NCI-H1092 treated with DMSO at 0.1 percent for 48 hours (cell line): ENCODE data around the gene DIO3.
"Not testable (repeated sequence)": the region's sequence is repeated elsewhere in the genome, so short reads cannot be mapped to it uniquely, and the experiment has no call there.

Experiments
- DNase-seq: peaks from one replicate; lab custom pipeline; 2025; lab: John Stamatoyannopoulos, UW

The DIO3 gene

GRCh38 chr14:101542391-101542790 is 18.9 kb upstream of the DIO3 start:
- no peak for DNase-seq

- DNase-seq: no peak
Measured at GRCh38 chr14:101543814-101544213, 17.5 kb upstream of the DIO3 start.

- no peak for DNase-seq
Measured at GRCh38 chr14:101544550-101544949, 16.7 kb upstream of the DIO3 start.

- DNase-seq: no peak
Measured at GRCh38 chr14:101546706-101547105, 14.6 kb upstream of the DIO3 start.

GRCh38 chr14:101547107-101547738 is 14.1 kb upstream of the DIO3 start:
- DNase-seq: no peak

- no peak for DNase-seq
Measured at GRCh38 chr14:101547961-101548669, 13.2 kb upstream of the DIO3 start.

- DNase-seq: no peak
Measured at GRCh38 chr14:101548710-101549109, 12.6 kb upstream of the DIO3 start.

- DNase-seq: no peak
Measured at GRCh38 chr14:101549154-101549553, 12.1 kb upstream of the DIO3 start.

GRCh38 chr14:101550202-101550912 is 10.9 kb upstream of the DIO3 start:
- DNase-seq: not testable (repeated sequence)

GRCh38 chr14:101551729-101552595 is 9.3 kb upstream of the DIO3 start:
- DNase-seq: no peak

- no peak for DNase-seq
Measured at GRCh38 chr14:101552786-101553231, 8.5 kb upstream of the DIO3 start.

- no peak for DNase-seq
Measured at GRCh38 chr14:101553393-101553792, 7.9 kb upstream of the DIO3 start.

- DNase-seq: no peak
Measured at GRCh38 chr14:101553931-101554330, 7.4 kb upstream of the DIO3 start.

GRCh38 chr14:101554991-101555668 is 6.2 kb upstream of the DIO3 start:
- DNase-seq: no peak

- not testable (repeated sequence) for DNase-seq
Measured at GRCh38 chr14:101555669-101556043, 5.6 kb upstream of the DIO3 start.

- no peak for DNase-seq
Measured at GRCh38 chr14:101556131-101556530, 5.2 kb upstream of the DIO3 start.

GRCh38 chr14:101556566-101557320 is 4.6 kb upstream of the DIO3 start:
- DNase-seq: no peak

GRCh38 chr14:101557321-101557695 is 4.0 kb upstream of the DIO3 start:
- no peak for DNase-seq

GRCh38 chr14:101557811-101558738 is 3.2 kb upstream of the DIO3 start:
- DNase-seq: no peak

GRCh38 chr14:101558739-101559240 is 2.5 kb upstream of the DIO3 start:
- DNase-seq: no peak
